HepG2 (cell line): ENCODE data around the gene OXLD1. TPM values are rescaled to one million over a fixed set of nuclear protein-coding genes. Genes with fewer than 3 reads are reported as not detected.
A peak's percentile ranks its signal among the peaks of the same experiment; 100 is the strongest.

Experiments used
- GABPB1 ChIP-seq: IDR thresholded peaks from 2 replicates; pipeline ENCODE4 v1.6.1; 2016; ENCODE audit warnings: mild to moderate bottlenecking, missing genetic modification reagents, moderate library complexity, missing compliant biosample characterization
- GTF2F1 ChIP-seq: fragments of 150-350 bp; IDR thresholded peaks from 2 replicates; pipeline ENCODE4 v1.6.1; 2014; ENCODE audit warnings: low read length
- HMG20A ChIP-seq: IDR thresholded peaks from 2 replicates; pipeline ENCODE4 v1.6.1; 2016; ENCODE audit warnings: borderline replicate concordance
- NR2F6 ChIP-seq, 2 experiments: IDR thresholded peaks; 2 replicates each; pipeline ENCODE4 v1.6.1; 2016; ENCODE audit warnings: antibody characterized with exemption in 1 of 2, mild to moderate bottlenecking in 1 of 2
- PHB2 ChIP-seq: fragments of 450-650 bp; IDR thresholded peaks from 2 replicates; pipeline ENCODE4 v1.6.1; 2018; ENCODE audit not compliant: partially characterized antibody
- RNF2 ChIP-seq: fragments of 450-650 bp; conservative IDR thresholded peaks from 2 replicates; pipeline ENCODE4 v1.6.1; 2016; ENCODE audit warnings: low read depth
- SATB2 ChIP-seq: sonication (generic); formaldehyde crosslinking; IDR thresholded peaks from 2 replicates; pipeline ENCODE4 v1.5.0; 2020; ENCODE audit warnings: missing genetic modification reagents
- ZNF30 ChIP-seq: sonication (generic); formaldehyde crosslinking; IDR thresholded peaks from 2 replicates; pipeline ENCODE4 v1.5.0; 2020; ENCODE audit warnings: mild to moderate bottlenecking, missing genetic modification reagents
- ZNF543 ChIP-seq: sonication (generic); formaldehyde crosslinking; IDR thresholded peaks from 2 replicates; pipeline ENCODE4 v1.4.0; 2020; ENCODE audit warnings: mild to moderate bottlenecking, missing genetic modification reagents
- ZSCAN22 ChIP-seq: sonication (generic); formaldehyde crosslinking; IDR thresholded peaks from 2 replicates; pipeline ENCODE4 v1.4.0; 2020; ENCODE audit warnings: mild to moderate bottlenecking, missing genetic modification reagents
- ZSCAN31 ChIP-seq: sonication (generic); formaldehyde crosslinking; IDR thresholded peaks from 2 replicates; pipeline ENCODE4 v1.5.0; 2020; ENCODE audit warnings: low read depth, mild to moderate bottlenecking, missing genetic modification reagents
- polyA plus RNA-seq, 8 experiments: library from polyadenylated mRNA; depleted of rRNA in 3 of 8; stranded (reverse) in 7 of 8; unstranded in 1 of 8; fragments of >200 nt; fragmentation: Illumina TruSeq in 4 of 8; extraction: Trizol in 4 of 8; gene quantifications; 2 replicates each; pipeline versions ENCODE4 v1.2.1 to v1.2.3, GENCODE V29; 2011 to 2016; ENCODE audit warnings: low read depth in 4 of 8, missing spikeins in 1 of 8, mixed read lengths in 1 of 8; ENCODE audit not compliant: insufficient read depth in 1 of 8
- total RNA-seq, 5 experiments: library from RNA; depleted of rRNA; stranded (reverse); fragments of >200 nt; fragmentation: Illumina TruSeq; extraction: Trizol; gene quantifications; 2 replicates each; pipeline ENCODE4 v1.2.3, GENCODE V29; 2016; ENCODE audit warnings: low read depth in 1 of 5
- TF ChIP-seq, protein P1 (sequence below): sonication (generic); formaldehyde crosslinking; IDR thresholded peaks from 2 replicates; pipeline ENCODE4 v1.4.0; 2020; ENCODE audit warnings: missing genetic modification reagents
- TF ChIP-seq, protein P2 (sequence below): sonication (generic); formaldehyde crosslinking; conservative IDR thresholded peaks from 2 replicates; pipeline ENCODE4 v1.4.0; 2020; ENCODE audit warnings: missing genetic modification reagents
- TF ChIP-seq, protein P3 (sequence below): sonication (generic); formaldehyde crosslinking; IDR thresholded peaks from 2 replicates; pipeline ENCODE4 v1.8.1; 2023; ENCODE audit warnings: mild to moderate bottlenecking, missing genetic modification reagents
- TF ChIP-seq, protein P4 (sequence below): sonication (generic); formaldehyde crosslinking; IDR thresholded peaks from 2 replicates; pipeline ENCODE4 v1.5.1; 2020; ENCODE audit warnings: mild to moderate bottlenecking, missing genetic modification reagents, borderline replicate concordance
- TF ChIP-seq, protein P5 (sequence below): sonication (generic); formaldehyde crosslinking; IDR thresholded peaks from 2 replicates; pipeline ENCODE4 v1.5.0; 2020; ENCODE audit warnings: missing genetic modification reagents, mild to moderate bottlenecking, borderline replicate concordance

OXLD1 gene
- total and polyA plus RNA-seq, 2 of the 13 experiments (the other 11 are each of a cell fraction or from before 2014, with no cell fraction given): 27.1 to 37.5 TPM

DNA sequence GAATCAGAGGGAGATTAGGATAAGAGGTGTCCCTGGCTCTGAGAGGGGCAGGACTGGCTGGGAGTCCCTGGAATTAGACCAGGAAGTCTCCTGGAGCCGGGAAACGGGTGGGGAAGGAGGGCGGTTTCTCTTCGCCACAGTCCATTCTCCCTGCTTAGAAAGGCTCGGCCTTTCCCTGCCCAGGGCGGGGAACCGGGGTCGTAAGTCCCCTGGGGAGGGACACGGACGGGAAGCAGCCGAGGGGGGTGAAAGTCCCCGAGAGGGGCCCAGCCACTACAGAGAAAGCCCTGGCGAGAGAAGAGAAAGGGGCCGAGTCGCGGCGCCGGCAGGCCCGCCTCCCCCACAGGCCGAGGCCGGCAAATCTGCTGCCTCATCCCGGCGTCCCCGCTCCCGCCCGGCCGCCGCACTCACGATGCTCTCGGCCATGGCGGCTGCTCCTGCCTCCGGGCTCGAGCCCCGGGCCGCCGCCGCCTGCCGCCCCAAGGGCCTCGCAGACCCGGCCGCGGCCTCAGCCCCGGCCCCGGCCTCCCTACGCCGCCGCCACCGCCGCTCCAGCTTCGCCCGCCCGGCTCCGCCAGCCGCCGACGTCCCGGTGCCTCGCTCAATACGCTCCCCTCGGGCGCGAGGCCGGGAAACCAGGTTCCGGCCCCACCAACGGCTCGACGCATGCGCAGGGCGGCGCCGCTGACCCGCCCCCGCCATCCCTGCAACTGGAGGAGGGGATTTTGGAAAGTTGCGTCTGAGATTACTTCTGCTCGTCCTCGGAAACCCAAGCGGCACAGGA lies 29.7 kb downstream of the OXLD1 start, which contains the start of the genes NPLOC4 and TSPAN10 (continued):
- TF ChIP-seq, protein P1, sequence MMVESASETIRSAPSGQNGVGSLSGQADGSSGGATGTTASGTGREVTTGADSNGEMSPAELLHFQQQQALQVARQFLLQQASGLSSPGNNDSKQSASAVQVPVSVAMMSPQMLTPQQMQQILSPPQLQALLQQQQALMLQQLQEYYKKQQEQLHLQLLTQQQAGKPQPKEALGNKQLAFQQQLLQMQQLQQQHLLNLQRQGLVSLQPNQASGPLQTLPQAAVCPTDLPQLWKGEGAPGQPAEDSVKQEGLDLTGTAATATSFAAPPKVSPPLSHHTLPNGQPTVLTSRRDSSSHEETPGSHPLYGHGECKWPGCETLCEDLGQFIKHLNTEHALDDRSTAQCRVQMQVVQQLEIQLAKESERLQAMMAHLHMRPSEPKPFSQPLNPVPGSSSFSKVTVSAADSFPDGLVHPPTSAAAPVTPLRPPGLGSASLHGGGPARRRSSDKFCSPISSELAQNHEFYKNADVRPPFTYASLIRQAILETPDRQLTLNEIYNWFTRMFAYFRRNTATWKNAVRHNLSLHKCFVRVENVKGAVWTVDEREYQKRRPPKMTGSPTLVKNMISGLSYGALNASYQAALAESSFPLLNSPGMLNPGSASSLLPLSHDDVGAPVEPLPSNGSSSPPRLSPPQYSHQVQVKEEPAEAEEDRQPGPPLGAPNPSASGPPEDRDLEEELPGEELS: peak; percentile 73
- TF ChIP-seq, protein P2, sequence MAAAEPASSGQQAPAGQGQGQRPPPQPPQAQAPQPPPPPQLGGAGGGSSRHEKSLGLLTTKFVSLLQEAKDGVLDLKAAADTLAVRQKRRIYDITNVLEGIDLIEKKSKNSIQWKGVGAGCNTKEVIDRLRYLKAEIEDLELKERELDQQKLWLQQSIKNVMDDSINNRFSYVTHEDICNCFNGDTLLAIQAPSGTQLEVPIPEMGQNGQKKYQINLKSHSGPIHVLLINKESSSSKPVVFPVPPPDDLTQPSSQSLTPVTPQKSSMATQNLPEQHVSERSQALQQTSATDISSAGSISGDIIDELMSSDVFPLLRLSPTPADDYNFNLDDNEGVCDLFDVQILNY (CRISPR knock-in tag): peak; percentile 87
- TF ChIP-seq RNF2 (peak; percentile 72; the same call in 1 of the 2 replicates), ZSCAN22 (CRISPR knock-in tag) (no peak), NR2F6 (IDR thresholded peaks at IDR 0.05) (no peak), NR2F6 (CRISPR knock-in tag; IDR thresholded peaks at IDR 0.05) (peak; percentile 70; the same call in 1 of the 2 replicates), ZNF30 (CRISPR knock-in tag) (no peak), ZNF543 (no peak), SATB2 (CRISPR knock-in tag) (0 out of 2 replicates have a peak, but pooled peaks have one; percentile 38), ZSCAN31 (CRISPR knock-in tag) (peak; percentile 9; the same call in 1 of the 2 replicates), HMG20A (CRISPR knock-in tag) (no peak), GABPB1 (peak; percentile 95), GTF2F1 (peak; percentile 78; the same call in 1 of the 2 replicates), PHB2 (no peak)
- TF ChIP-seq, protein P3, sequence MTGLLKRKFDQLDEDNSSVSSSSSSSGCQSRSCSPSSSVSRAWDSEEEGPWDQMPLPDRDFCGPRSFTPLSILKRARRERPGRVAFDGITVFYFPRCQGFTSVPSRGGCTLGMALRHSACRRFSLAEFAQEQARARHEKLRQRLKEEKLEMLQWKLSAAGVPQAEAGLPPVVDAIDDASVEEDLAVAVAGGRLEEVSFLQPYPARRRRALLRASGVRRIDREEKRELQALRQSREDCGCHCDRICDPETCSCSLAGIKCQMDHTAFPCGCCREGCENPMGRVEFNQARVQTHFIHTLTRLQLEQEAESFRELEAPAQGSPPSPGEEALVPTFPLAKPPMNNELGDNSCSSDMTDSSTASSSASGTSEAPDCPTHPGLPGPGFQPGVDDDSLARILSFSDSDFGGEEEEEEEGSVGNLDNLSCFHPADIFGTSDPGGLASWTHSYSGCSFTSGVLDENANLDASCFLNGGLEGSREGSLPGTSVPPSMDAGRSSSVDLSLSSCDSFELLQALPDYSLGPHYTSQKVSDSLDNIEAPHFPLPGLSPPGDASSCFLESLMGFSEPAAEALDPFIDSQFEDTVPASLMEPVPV (CRISPR knock-in tag): no peak; the same call in 1 of the 2 replicates
- TF ChIP-seq, protein P4, sequence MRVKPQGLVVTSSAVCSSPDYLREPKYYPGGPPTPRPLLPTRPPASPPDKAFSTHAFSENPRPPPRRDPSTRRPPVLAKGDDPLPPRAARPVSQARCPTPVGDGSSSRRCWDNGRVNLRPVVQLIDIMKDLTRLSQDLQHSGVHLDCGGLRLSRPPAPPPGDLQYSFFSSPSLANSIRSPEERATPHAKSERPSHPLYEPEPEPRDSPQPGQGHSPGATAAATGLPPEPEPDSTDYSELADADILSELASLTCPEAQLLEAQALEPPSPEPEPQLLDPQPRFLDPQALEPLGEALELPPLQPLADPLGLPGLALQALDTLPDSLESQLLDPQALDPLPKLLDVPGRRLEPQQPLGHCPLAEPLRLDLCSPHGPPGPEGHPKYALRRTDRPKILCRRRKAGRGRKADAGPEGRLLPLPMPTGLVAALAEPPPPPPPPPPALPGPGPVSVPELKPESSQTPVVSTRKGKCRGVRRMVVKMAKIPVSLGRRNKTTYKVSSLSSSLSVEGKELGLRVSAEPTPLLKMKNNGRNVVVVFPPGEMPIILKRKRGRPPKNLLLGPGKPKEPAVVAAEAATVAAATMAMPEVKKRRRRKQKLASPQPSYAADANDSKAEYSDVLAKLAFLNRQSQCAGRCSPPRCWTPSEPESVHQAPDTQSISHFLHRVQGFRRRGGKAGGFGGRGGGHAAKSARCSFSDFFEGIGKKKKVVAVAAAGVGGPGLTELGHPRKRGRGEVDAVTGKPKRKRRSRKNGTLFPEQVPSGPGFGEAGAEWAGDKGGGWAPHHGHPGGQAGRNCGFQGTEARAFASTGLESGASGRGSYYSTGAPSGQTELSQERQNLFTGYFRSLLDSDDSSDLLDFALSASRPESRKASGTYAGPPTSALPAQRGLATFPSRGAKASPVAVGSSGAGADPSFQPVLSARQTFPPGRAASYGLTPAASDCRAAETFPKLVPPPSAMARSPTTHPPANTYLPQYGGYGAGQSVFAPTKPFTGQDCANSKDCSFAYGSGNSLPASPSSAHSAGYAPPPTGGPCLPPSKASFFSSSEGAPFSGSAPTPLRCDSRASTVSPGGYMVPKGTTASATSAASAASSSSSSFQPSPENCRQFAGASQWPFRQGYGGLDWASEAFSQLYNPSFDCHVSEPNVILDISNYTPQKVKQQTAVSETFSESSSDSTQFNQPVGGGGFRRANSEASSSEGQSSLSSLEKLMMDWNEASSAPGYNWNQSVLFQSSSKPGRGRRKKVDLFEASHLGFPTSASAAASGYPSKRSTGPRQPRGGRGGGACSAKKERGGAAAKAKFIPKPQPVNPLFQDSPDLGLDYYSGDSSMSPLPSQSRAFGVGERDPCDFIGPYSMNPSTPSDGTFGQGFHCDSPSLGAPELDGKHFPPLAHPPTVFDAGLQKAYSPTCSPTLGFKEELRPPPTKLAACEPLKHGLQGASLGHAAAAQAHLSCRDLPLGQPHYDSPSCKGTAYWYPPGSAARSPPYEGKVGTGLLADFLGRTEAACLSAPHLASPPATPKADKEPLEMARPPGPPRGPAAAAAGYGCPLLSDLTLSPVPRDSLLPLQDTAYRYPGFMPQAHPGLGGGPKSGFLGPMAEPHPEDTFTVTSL: no peak
- TF ChIP-seq, protein P5, sequence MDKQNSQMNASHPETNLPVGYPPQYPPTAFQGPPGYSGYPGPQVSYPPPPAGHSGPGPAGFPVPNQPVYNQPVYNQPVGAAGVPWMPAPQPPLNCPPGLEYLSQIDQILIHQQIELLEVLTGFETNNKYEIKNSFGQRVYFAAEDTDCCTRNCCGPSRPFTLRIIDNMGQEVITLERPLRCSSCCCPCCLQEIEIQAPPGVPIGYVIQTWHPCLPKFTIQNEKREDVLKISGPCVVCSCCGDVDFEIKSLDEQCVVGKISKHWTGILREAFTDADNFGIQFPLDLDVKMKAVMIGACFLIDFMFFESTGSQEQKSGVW: no peak
